Activated naive CD8-positive, alpha-beta T cell treated with anti-CD3 and anti-CD28 coated beads, Interleukin-2, amount 50 U/mL, for 24 hours (primary cell): ENCODE results near the gene ZNF668.
"Not testable (repeated sequence)": the region's sequence is repeated elsewhere in the genome, so short reads cannot be mapped to it uniquely, and the experiment has no call there.

Experiments
- ATAC-seq: fragments of 150-1000 bp; cut with Tn5 transposase; one replicate; pipeline ENCODE4 v1.10.0; 2021
- DNase-seq: peaks from one replicate; pipeline ENCODE4 v3.0.0; 2021
- H3K27ac Mint-ChIP-seq: one replicate; pipeline ENCODE4 v1.8.0; 2021; ENCODE audit warnings: mild to moderate bottlenecking, mixed read lengths
- H3K27me3 Mint-ChIP-seq: one replicate; pipeline ENCODE4 v1.8.0; 2021; ENCODE audit warnings: mixed read lengths
- H3K36me3 Mint-ChIP-seq: one replicate; pipeline ENCODE4 v1.8.0; 2021; ENCODE audit warnings: low read depth, mixed read lengths
- H3K4me1 Mint-ChIP-seq: one replicate; pipeline ENCODE4 v1.8.0; 2021; ENCODE audit warnings: mixed read lengths
- H3K4me3 Mint-ChIP-seq: one replicate; pipeline ENCODE4 v1.8.0; 2021; ENCODE audit warnings: mild to moderate bottlenecking, moderate library complexity, mixed read lengths
- H3K9me3 Mint-ChIP-seq: one replicate; pipeline ENCODE4 v1.8.0; 2021; ENCODE audit warnings: mixed read lengths

ZNF668 gene

DNA sequence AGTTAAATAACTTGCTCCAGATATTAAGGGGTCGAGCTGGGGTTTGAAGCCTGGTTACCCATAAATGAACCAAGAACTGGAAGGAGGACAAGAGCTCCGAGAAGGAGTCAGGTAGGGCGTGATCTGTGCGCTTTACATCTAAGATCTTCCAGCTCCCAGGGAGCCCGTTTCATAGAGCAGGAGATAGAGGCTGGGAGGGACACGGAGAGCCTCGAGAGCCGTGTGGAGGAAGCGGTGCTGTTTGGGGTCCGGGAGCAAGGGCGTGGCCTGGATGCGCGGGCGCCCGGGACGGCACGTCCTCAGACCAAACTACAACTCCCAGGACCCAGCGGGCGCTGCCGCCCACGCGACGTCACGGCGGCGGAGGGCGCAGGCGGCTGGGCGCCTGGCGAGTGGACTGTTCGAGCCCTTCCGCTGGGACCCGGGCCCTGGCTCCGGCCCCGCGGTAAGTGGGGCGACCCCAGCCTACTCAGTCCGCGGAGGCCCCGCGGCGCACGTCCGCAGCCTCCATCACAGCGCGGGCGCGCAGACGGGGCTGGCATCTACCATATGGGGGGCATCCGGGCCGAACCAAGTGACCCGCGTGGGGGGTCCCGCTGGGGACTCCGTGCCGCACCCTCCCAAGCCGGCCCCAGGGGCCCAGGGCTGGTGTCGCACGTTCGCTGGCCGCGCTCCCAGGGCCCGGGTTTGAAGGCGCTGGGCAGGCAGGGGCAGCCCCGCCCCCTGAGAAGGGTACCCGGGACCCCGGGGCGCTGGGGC lies 34.2 kb upstream of the ZNF668 start, which contains the start of gene BCKDK:
Gene BCKDK (plus strand): TSS at position 352 of the 759 bp plus-strand sequence. CDS start 838 bp downstream, outside the sequence.
- H3K27ac Mint-ChIP-seq: peak within 1 kb of the TSS; percentile 97
- DNase-seq: peak; percentile 87
- no peaks in the 10 kb centered on the region for H3K9me3 Mint-ChIP-seq
- peak; percentile 78 for ATAC-seq
- no peaks in the 10 kb centered on the region for H3K27me3 Mint-ChIP-seq
- H3K4me3 Mint-ChIP-seq: peak within 1 kb of the TSS; percentile 88
- H3K4me1 Mint-ChIP-seq: peaks cover 28% of the 10 kb centered on the region
- H3K36me3 Mint-ChIP-seq: peaks cover 15% of the 10 kb centered on the region

DNA sequence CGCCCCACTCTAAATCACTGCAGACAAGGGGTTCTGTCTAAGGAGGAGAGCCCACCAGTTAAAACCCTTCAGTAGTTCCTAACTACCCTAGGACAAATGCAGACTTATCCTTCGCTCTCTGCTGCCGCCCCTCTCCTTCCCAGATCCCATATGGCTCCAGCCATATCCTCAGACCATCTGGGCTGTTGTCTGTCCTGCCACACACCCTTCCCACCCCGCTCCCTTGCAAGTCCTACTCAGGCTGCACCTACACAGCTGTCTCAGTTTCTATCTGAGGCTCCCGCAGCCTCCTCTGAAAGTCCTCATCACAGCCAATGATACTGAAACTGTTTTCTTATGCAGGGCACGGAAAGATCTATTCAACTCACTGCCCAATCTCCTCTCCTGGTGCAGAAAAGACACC lies 33.4 kb upstream of the ZNF668 start:
- ATAC-seq (peak; percentile 79), DNase-seq (peak; percentile 52)
- Mint-ChIP-seq H3K4me3 (peak overlapping the region; percentile 88), H3K4me1 (peaks cover 28% of the 10 kb centered on the region), H3K27ac (peak overlapping the region; percentile 97), H3K27me3 (no peaks in the 10 kb centered on the region), H3K9me3 (no peaks in the 10 kb centered on the region), H3K36me3 (peaks cover 15% of the 10 kb centered on the region)

GRCh38 chr16:31106509-31107464 lies 32.7 kb upstream of the ZNF668 start:
- Mint-ChIP-seq H3K36me3 (peaks cover 15% of the 10 kb centered on the region), H3K4me1 (peaks cover 28% of the 10 kb centered on the region), H3K4me3 (no peak overlapping the region), H3K27ac (peak overlapping the region; percentile 97), H3K27me3 (no peaks in the 10 kb centered on the region), H3K9me3 (no peaks in the 10 kb centered on the region)
- DNase-seq (no peak), ATAC-seq (no peak)

- peaks cover 11% of the 10 kb centered on the region for H3K36me3 Mint-ChIP-seq
- H3K9me3 Mint-ChIP-seq: no peaks in the 10 kb centered on the region
- H3K4me3 Mint-ChIP-seq: peak overlapping the region; percentile 9
- ATAC-seq (peak; percentile 53), DNase-seq (peak; percentile 94)
- H3K4me1 Mint-ChIP-seq: peaks cover 28% of the 10 kb centered on the region
- H3K27ac Mint-ChIP-seq: peak overlapping the region; percentile 55
- H3K27me3 Mint-ChIP-seq: no peaks in the 10 kb centered on the region
These were observed 31.7 kb upstream of the ZNF668 start for GRCh38 chr16:31105677-31106213.

DNA sequence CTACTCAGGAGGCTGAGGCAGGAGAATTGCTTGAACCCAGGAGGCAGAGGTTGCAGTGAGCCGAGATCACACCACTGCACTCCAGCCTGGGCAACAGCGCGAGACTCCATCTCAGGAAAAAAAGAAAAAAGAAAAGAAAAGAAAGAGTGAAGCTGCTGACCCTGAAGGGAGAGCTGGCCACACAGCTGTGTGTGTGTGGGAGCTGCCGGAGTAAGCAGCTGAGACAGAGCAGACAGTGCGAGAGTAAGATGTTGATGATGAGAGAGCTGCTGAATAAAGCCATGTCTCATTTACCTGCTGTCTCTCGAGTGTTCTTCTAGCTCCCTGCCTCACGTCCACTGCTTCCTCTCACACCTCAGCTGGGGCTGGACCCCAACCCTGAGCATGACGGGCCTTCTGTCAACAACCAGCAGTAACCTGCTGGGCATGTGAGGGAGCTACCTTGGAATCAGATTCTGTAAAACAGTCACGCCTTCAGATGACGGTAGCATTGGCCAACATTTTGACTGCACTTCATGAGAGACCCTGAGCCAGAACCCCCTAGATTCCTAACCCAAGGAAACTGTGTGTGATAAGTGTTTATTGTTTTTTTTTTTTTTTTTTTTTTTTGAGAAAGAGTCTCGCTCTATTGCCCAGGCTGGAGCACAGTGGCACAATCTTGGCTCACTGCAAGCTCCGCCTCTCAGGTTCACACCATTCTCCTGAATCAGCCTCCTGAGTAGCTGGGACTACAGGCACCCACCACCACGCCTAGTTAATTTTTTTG lies 27.0 kb upstream of the ZNF668 start:
- H3K9me3 Mint-ChIP-seq: not testable (repeated sequence)

GRCh38 chr16:31099860-31100638 lies 26.0 kb upstream of the ZNF668 start:
- H3K27me3 Mint-ChIP-seq: no peaks in the 10 kb centered on the region
- ATAC-seq (no peak), DNase-seq (no peak)
- no peak overlapping the region for H3K4me3 Mint-ChIP-seq
- H3K36me3 Mint-ChIP-seq: no peaks in the 10 kb centered on the region
- H3K4me1 Mint-ChIP-seq: peaks cover 9% of the 10 kb centered on the region
- no peaks in the 10 kb centered on the region for H3K9me3 Mint-ChIP-seq
- H3K27ac Mint-ChIP-seq: no peak overlapping the region

More for the DNA sequence above, 27.0 kb upstream of the ZNF668 start:
- H3K27ac Mint-ChIP-seq, ATAC-seq, H3K4me3 Mint-ChIP-seq, DNase-seq, H3K27me3 Mint-ChIP-seq, H3K4me1 Mint-ChIP-seq, H3K36me3 Mint-ChIP-seq: not testable (repeated sequence)

DNA sequence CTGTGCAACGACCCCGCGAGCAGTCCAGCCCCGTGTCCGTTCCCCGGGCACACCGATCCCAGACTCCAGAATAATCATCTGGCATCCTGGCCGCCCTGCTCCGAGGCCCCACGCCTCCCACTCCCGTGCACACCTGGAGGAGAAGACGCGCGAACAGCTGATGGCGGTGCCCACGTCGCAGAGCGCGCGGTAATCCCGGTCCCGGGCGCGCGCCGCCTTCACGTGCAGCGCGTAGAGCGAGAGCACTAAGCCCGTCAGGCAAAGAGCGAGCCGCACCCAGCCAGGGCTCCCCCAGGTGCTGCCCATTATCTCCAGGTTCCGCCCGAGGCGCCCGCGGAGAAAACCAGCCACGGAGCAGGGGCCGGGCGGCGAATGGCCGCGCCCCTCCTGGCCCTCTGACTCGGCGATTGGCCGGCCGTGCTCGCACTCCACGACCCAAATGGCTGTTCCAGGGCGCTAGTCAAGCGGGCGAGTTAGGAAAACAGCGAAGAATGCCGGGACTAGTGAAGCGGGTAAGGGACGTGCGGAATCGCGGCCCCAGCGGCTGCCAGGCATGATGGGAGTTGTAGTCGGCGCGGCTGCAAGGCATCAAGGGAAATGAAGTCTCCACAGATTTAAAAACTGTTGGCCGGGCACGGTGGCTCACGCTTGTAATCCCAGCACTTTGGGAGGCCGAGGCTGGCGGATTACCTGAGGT lies 20.5 kb upstream of the ZNF668 start, which contains the start of gene VKORC1:
Gene VKORC1 (minus strand): TSS at position 374 of the 697 bp plus-strand sequence. CDS start 68 bp downstream, at position 306.
- Mint-ChIP-seq H3K4me1 (peaks cover 25% of the 10 kb centered on the region), H3K27ac (peak within 1 kb of the TSS; percentile 88), H3K36me3 (peaks cover 6% of the 10 kb centered on the region), H3K4me3 (peak within 1 kb of the TSS; percentile 97), H3K27me3 (no peaks in the 10 kb centered on the region), H3K9me3 (no peaks in the 10 kb centered on the region)
- DNase-seq: peak; percentile 88
- ATAC-seq: peak; percentile 92

- H3K27ac Mint-ChIP-seq: peak overlapping the region; percentile 88
- ATAC-seq: no peak
- peaks cover 6% of the 10 kb centered on the region for H3K36me3 Mint-ChIP-seq
- no peaks in the 10 kb centered on the region for H3K9me3 Mint-ChIP-seq
- peaks cover 25% of the 10 kb centered on the region for H3K4me1 Mint-ChIP-seq
- H3K4me3 Mint-ChIP-seq: peak overlapping the region; percentile 97
- peak; percentile 21 for DNase-seq
- no peaks in the 10 kb centered on the region for H3K27me3 Mint-ChIP-seq
These were observed 20.0 kb upstream of the ZNF668 start for GRCh38 chr16:31094088-31094423.

GRCh38 chr16:31093132-31093703 lies 19.2 kb upstream of the ZNF668 start:
- no peak for ATAC-seq
- Mint-ChIP-seq H3K27ac (no peak overlapping the region), H3K4me1 (peaks cover 25% of the 10 kb centered on the region)

GRCh38 chr16:31092330-31092729 lies 18.3 kb upstream of the ZNF668 start:
- DNase-seq: no peak
- no peak for ATAC-seq
- Mint-ChIP-seq H3K4me3 (peak overlapping the region; percentile 26), H3K27ac (no peak overlapping the region), H3K9me3 (no peaks in the 10 kb centered on the region), H3K4me1 (peaks cover 25% of the 10 kb centered on the region), H3K27me3 (no peaks in the 10 kb centered on the region), H3K36me3 (peaks cover 6% of the 10 kb centered on the region)

More at GRCh38 chr16:31093132-31093703, 19.2 kb upstream of the ZNF668 start:
- DNase-seq: no peak
- Mint-ChIP-seq H3K27me3 (no peaks in the 10 kb centered on the region), H3K4me3 (peak overlapping the region; percentile 97), H3K9me3 (no peaks in the 10 kb centered on the region), H3K36me3 (peaks cover 6% of the 10 kb centered on the region)

- DNase-seq (no peak), ATAC-seq (no peak)
- no peak overlapping the region for H3K27ac Mint-ChIP-seq
- H3K4me3 Mint-ChIP-seq: no peak overlapping the region
- H3K36me3 Mint-ChIP-seq: peaks cover 6% of the 10 kb centered on the region
- H3K27me3 Mint-ChIP-seq: no peaks in the 10 kb centered on the region
- no peaks in the 10 kb centered on the region for H3K9me3 Mint-ChIP-seq
- H3K4me1 Mint-ChIP-seq: peaks cover 19% of the 10 kb centered on the region
These were observed 16.5 kb upstream of the ZNF668 start for GRCh38 chr16:31090540-31090939.

DNA sequence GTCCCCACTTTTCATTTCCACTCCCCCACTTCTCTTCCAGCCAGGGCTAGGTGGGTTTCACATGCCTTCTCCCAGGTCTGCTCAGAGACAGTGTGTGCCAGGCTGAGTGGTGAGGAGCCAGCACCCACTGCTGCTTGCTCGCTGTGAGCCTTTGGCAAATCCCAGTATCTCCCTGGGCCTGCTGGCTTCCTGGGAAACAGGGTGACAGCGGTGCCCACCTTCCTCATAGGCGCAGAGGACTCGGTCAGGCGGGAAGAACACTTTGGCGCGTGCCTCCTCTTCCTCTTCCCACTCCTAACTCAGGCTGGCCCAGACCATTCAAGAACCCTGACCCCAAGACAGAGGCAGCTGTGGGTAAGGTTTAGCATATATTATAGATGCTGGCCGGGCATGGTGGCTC lies 15.2 kb upstream of the ZNF668 start:
- Mint-ChIP-seq H3K4me1 (peaks cover 10% of the 10 kb centered on the region), H3K27me3 (no peaks in the 10 kb centered on the region), H3K4me3 (no peak overlapping the region), H3K27ac (peak overlapping the region; percentile 55), H3K36me3 (peaks cover 6% of the 10 kb centered on the region), H3K9me3 (no peaks in the 10 kb centered on the region)
- ATAC-seq (no peak), DNase-seq (no peak)
